Head of caudate nucleus (tissue), 42 donors: ENCODE measurements around the gene WDR35.
"Not testable (repeated sequence)": the region's sequence is repeated elsewhere in the genome, so short reads cannot be mapped to it uniquely, and the experiment has no call there.

Experiments
- DNase-seq, 42 donors: peaks; one replicate each; pipeline versions ENCODE4 v3.0.0 to v3.0.0-alpha.2; 2020 to 2021; ENCODE audit warnings: mixed read lengths in 7 of 42
- intact Hi-C: fragments of 100-400 bp; cut with DNase I; formaldehyde crosslinking; loops from one replicate; pipeline ENCODE4 v1.15.0; 2022

WDR35 gene

DNA sequence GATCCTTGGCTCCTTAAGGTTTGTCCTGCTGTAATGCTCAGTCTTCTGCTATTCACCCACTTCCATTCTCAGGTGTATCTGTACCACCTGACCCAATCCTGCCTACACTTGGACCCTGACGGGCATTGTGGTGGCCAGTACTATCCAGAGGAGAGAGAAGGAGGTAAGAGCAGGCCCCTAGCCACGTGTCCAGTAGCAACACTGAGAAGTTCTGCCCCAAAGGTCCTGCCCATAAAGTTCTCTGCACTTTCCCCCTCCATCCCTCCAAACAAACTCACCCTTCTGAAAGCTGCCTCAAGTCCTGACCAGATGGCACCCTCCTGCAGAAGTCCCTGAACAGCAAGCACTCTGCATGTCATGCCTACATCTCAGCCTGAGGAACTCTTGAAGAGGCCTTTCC, 106.4 kb downstream of the WDR35 start:
- intact Hi-C loops: no loop called here
- peak in 2 of 42 donors; percentile 11 to 27 for DNase-seq

DNA sequence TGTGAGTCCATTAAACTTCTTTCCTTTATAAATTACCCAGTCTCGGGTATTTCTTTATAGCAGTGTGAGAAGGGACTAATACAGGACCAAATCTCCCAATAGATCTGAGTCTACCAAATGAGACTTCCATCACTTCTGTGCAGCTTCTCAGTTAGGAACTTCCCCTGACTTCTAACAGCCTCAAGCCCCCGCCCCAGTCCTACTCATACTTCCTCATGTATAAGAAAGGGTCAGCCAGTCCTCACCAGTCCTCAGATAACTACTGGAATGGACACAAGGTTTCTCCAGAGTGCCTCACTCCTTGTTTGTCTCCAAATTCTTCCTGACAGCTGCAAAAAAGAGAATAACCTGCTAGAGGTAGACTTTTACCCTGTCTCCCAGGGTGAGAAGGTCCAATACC, 107.6 kb downstream of the WDR35 start:
- peak in 3 of 42 donors; percentile 2 to 28 (median 13) for DNase-seq
- intact Hi-C loops: no loop called here

DNA sequence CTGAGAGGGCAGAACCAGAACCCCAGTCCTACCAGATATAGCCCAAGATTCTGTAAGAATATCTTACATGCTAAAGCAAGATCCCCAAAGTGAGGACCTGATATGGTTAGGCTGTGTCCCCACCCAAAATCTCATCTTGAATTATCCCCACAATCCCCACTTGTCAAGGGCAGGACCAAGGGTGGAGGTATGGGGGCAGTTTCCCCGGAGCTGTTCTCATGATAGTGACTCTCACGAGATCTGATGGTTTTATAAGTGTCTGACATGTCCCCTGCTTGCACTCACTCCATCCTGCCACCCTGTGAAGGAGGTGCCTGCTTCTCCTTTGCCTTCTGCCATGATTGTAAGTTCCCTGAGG, 108.0 kb downstream of the WDR35 start:
- DNase-seq: peak in 2 of 42 donors; percentile 6 to 22
- intact Hi-C loops: no loop called here

- intact Hi-C loops: no loop called here
- peak in 3 of 42 donors; percentile 1 to 12 (median 3) for DNase-seq
Observed at GRCh38 chr2:19881221-19881907, 108.5 kb downstream of the WDR35 start.

DNA sequence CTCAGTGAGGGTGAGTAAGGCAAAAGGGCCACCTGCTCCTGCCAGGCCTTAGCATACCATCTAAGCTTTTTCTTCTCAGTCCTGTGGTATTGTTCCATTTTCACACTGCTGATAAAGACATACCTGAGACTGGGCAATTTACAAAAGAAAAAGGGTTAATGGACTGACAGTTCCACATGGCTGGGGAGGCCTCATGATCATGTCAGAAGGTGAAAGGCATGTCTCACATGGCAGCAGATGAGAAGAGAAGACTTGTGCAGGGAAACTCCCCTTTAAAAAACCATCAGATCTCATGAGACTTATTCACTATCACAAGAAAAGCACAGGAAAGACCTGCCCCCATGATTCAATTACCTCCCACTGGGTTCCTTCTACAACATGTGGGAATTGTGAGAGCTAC, 109.7 kb downstream of the WDR35 start:
- DNase-seq: peak in 3 of 42 donors; percentile 8 to 34 (median 16)
- intact Hi-C loops: not testable (repeated sequence)

DNA sequence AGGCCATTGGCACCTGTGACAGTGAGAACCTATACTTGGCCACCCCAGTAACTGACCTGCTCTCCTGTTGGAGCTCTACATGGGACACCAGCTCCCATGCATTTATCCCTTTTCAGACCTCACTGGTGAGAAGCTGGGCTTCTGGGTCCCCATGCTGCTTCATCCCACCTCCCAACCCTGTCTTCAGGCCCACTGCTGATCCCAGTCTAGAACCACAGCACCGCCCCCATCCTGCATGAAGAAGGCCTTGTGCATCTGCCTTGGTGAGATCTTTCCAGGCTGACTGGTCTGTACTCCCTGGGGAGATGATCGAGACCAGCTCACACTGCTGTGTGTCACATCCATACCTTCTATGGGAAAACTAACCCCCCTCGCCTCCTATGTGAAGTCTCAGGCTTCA, 110.8 kb downstream of the WDR35 start:
- intact Hi-C loops: no loop called here
- peak in 3 of 42 donors; percentile 13 to 30 (median 14) for DNase-seq

GRCh38 chr2:19878268-19879046, 111.4 kb downstream of the WDR35 start:
- intact Hi-C loops: no loop called here
- peak in 2 of 42 donors; percentile 25 to 26 for DNase-seq

GRCh38 chr2:19876751-19877150, 113.2 kb downstream of the WDR35 start:
- intact Hi-C loops: no loop called here
- DNase-seq: peak in 1 of 42 donors; percentile 8

DNA sequence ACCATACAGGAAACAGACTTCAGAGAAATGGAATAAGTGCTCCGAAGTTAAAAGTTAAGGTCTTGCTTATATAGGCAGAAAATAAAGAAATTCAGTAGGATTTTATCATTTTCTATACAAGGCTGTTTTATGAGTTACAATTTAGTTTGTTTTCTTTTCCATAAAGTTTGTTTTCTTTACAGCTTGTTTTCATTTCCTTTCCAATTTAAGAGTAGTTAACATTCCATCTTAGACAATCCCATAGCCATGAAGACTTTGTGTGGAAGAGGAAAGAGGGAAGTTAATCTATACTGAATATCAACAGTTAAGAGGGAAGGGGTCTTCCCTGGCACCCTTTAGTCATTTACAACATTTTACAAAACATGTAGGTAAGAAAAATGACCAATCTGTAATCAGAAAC, 114.6 kb downstream of the WDR35 start:
- no peak for DNase-seq
- intact Hi-C loops: no loop called here

DNA sequence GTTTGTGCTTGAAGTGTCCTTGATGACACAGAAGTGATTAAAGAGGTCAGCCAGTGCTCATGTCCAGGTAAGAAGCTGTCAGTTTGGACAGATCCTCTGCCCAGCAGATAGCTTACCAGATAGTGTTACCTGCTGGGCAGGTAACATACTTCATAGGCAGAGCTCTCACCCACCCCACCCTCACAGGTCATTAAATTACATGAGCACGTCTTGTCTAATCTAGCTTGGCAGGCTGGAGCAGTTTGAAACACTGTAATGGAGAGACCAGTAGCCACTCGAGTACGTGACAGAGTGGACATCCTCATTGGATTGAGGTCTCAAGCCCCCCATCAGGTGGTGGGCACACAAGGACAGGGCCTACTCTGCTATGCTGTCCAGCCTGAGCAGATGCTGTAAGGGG, 115.2 kb downstream of the WDR35 start:
- peak in 3 of 42 donors; percentile 1 to 28 (median 14) for DNase-seq
- intact Hi-C loops: no loop called here

- DNase-seq: peak in 2 of 42 donors; percentile 4 to 10
- intact Hi-C loops: no loop called here
Observed at GRCh38 chr2:19873014-19873413, 116.9 kb downstream of the WDR35 start.

- peak in 2 of 42 donors; percentile 18 to 21 for DNase-seq
- intact Hi-C loops: no loop called here
Observed at GRCh38 chr2:19872302-19872701, 117.6 kb downstream of the WDR35 start.

DNA sequence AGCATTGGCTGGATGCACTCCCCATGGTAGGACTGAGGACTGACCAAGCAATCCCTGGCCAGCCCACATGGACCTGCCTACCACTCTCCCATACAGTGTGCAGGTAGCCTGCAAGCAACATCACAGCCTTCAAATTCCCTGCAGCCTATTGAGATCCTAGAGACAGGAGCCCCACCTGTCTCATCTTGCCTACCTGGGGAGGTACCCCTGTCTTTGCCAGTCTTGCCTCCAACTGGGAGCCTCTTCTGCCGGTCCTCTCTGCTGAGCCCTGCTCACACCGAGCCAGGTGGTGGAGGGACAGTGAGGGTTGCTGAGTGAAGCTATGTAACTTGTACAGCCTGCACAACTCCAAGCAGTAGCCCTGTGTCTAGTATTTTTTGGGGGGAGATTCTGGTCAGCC, 118.1 kb downstream of the WDR35 start:
- intact Hi-C loops: no loop called here
- peak in 3 of 42 donors; percentile 3 to 29 (median 18) for DNase-seq

- intact Hi-C loops: no loop called here
- no peak for DNase-seq
Observed at GRCh38 chr2:19870792-19871191, 119.1 kb downstream of the WDR35 start.

- intact Hi-C loops: loop anchor here (10.0 kb wide), 1 partner anchor 1344 kb away; no protein-coding TSS in a partner anchor
Observed at GRCh38 chr2:19868701-19869580, 121.0 kb downstream of the WDR35 start.

DNA sequence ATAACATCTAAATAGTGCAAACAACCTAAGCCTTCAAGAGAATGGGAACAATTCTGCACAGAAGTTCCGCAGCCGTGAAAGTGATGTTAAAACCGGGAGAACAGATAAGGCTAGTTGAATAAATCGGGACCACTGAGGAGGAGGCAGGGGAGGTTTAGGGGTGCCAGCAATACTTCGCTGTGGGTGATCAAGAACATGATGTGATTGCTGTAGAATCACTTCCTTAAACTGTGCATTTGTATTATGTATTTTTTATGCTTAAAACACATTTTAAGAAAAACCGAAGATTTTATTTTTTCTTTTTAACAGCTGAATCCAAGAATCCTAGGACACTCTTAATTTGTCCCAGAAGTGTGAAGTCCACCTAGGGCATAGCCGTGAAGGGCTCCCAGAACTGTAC, 121.7 kb downstream of the WDR35 start:
- no peak for DNase-seq
- intact Hi-C loops: loop anchor here (10.0 kb wide), 1 partner anchor 1343 kb away; no protein-coding TSS in a partner anchor

More at GRCh38 chr2:19868701-19869580, 121.0 kb downstream of the WDR35 start:
- peak in 5 of 42 donors; percentile 14 to 47 (median 19) for DNase-seq

- intact Hi-C loops: loop anchor here (10.0 kb wide), 1 partner anchor 1342 kb away; no protein-coding TSS in a partner anchor
Observed at GRCh38 chr2:19866771-19867170, 123.1 kb downstream of the WDR35 start.

GRCh38 chr2:19865151-19865550, 124.8 kb downstream of the WDR35 start:
- intact Hi-C loops: loop anchor here (10.0 kb wide), 1 partner anchor 1340 kb away; no protein-coding TSS in a partner anchor
- DNase-seq: no peak

More at GRCh38 chr2:19866771-19867170, 123.1 kb downstream of the WDR35 start:
- DNase-seq: no peak

DNA sequence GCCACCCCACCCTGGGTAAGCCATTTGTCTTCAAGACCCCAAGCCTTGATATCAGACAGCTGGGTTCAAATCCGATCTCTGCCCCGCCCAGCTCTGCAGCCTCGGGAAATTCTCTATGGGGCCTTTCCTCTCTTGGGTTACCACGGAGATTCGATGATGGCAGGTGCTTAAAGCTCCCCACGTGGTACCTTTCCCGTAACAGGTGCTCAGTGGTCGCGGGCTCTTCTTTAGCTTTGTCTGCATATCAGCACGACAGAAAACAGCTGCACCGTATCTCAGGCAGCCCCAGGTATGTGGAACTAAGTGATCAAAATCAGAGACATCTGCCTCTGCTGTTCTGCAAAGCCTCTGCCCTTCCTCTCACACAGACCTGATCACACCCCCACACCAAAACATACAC, 125.5 kb downstream of the WDR35 start:
- intact Hi-C loops: loop anchor here (10.0 kb wide), 1 partner anchor 1340 kb away; no protein-coding TSS in a partner anchor
- DNase-seq: no peak
